Lower leg skin (tissue), 4 donors: ENCODE results near the gene KAT2B. TPM values are rescaled to one million over a fixed set of nuclear protein-coding genes. Genes with fewer than 3 reads are reported as not detected.

Experiments
- DNase-seq, 2 donors: peaks; one replicate each; pipeline ENCODE4 v3.0.0-alpha.2; 2019; ENCODE audit warnings: low spot score in 2 of 2
- H3K4me3 ChIP-seq: fragments of 200-600 bp; sonication (generic); 2 replicates; pipeline ENCODE4 v1.5.1; 2017; ENCODE audit warnings: mild to moderate bottlenecking, low read depth; ENCODE audit not compliant: poor library complexity, severe bottlenecking
- POLR2A ChIP-seq, 2 donors: fragments of 450-650 bp; IDR thresholded peaks; one replicate each; pipeline ENCODE4 v1.6.1; 2016 to 2017; ENCODE audit warnings: antibody characterized with exemption in 2 of 2, mild to moderate bottlenecking in 1 of 2, moderate library complexity in 1 of 2
- WGBS, 2 donors: methylation state at CpG; one replicate each; pipeline ENCODE4 v1.1.5; 2018; 5-methylcytosine and 5-hydroxymethylcytosine counted together
- intact Hi-C: fragments of 100-400 bp; cut with DNase I; formaldehyde crosslinking; loops from one replicate; pipeline ENCODE4 v1.15.0; 2023; ENCODE audit warnings: low total_unique reads
- total RNA-seq, 4 donors: library from RNA; depleted of rRNA; stranded (reverse); fragments of >200 nt; gene quantifications; one replicate each; pipeline ENCODE4 v1.1.0, GENCODE V29; 2016
- TF ChIP-seq, protein P1 (sequence below), 3 donors: fragments of 450-650 bp; IDR thresholded peaks; one replicate each; pipeline ENCODE4 v1.5.1; 2016; ENCODE audit warnings: antibody characterized with exemption in 3 of 3, mild to moderate bottlenecking in 3 of 3, moderate library complexity in 2 of 3

The KAT2B gene
- total RNA-seq, 4 donors from 2014 or later, result 29.2 to 38.8 (median 31.0) TPM

DNA sequence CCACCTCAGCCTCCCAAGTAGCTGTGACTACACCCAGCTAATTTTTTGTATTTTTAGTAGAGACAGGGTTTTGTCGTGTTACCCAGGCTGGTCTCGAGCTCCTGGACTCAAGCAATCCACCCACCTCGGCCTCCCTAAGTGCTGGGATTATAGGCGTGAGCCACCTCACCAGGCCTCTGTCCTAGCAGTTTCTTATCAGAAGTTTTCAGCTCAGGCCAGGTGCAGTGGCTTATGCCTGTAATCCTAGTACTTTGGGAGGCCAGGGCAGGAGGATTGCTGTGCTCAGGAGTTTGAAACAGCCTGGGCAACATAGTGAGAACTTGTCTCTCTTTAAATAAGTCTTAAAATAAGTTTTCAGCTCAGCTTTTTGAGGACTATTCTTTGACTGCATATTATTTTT is 97.4 kb downstream of the KAT2B start:
- DNase-seq, result no peak
- intact Hi-C loops, result no loop called here
- WGBS, 2 donors, result 90 to 97% methylated on average over 4 of the region's 4 CpGs
- TF ChIP-seq POLR2A (IDR thresholded peaks at IDR 0.05), result no peak
- TF ChIP-seq, protein P1, sequence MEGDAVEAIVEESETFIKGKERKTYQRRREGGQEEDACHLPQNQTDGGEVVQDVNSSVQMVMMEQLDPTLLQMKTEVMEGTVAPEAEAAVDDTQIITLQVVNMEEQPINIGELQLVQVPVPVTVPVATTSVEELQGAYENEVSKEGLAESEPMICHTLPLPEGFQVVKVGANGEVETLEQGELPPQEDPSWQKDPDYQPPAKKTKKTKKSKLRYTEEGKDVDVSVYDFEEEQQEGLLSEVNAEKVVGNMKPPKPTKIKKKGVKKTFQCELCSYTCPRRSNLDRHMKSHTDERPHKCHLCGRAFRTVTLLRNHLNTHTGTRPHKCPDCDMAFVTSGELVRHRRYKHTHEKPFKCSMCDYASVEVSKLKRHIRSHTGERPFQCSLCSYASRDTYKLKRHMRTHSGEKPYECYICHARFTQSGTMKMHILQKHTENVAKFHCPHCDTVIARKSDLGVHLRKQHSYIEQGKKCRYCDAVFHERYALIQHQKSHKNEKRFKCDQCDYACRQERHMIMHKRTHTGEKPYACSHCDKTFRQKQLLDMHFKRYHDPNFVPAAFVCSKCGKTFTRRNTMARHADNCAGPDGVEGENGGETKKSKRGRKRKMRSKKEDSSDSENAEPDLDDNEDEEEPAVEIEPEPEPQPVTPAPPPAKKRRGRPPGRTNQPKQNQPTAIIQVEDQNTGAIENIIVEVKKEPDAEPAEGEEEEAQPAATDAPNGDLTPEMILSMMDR (IDR thresholded peaks at IDR 0.05), result no peak
- H3K4me3 ChIP-seq, result no peak overlapping the region

DNA sequence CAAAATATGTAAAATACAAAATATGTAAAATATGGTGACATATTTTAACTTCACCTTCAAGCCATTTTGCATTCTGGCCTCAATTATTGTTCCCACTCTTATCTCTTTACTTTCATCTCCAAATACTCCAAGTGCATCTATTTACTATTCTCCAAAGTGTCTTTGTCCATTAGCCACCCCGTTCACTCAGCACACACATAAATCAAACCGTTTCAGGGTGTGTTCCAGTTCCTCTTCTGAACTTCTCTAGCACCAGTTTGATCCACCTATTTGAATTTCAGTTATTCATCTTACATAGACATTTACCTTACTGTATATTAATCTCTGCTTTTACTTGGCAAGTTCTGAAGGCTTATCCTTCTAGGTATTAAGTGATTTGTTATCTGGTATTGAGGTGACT is 100.6 kb downstream of the KAT2B start:
- 69% methylated on average over 2 of the region's 2 CpGs for WGBS, 2 donors
- TF ChIP-seq, protein P1 (IDR thresholded peaks at IDR 0.05), result no peak
- no peak for TF ChIP-seq POLR2A (IDR thresholded peaks at IDR 0.05)
- intact Hi-C loops, result no loop called here
- no peak overlapping the region for H3K4me3 ChIP-seq
- DNase-seq, result no peak

DNA sequence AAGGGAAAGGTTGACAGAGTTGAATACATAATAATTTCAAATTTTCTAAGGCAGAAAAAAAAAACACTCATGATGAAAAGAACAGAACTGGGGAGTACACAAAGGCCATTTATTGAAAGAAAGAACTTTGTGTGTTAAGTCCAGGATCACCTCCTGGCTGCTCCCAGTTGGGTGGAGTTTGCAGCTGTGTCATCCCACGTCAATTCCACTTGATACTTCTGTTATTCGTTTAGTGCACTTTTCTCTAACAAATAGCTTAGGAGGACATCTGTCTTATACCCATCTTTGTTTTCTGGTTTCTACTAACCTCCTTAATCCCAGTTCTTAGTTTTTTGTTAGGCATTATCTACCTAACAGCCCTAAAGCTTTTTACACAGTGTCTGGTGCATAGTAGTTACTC is 101.1 kb downstream of the KAT2B start:
- no peak for TF ChIP-seq POLR2A (IDR thresholded peaks at IDR 0.05)
- TF ChIP-seq, protein P1 (IDR thresholded peaks at IDR 0.05), result no peak
- intact Hi-C loops, result no loop called here
- DNase-seq, result no peak
- WGBS, 2 donors, result 43 to 44% methylated on average over 2 of the region's 2 CpGs
- H3K4me3 ChIP-seq, result no peak overlapping the region

DNA sequence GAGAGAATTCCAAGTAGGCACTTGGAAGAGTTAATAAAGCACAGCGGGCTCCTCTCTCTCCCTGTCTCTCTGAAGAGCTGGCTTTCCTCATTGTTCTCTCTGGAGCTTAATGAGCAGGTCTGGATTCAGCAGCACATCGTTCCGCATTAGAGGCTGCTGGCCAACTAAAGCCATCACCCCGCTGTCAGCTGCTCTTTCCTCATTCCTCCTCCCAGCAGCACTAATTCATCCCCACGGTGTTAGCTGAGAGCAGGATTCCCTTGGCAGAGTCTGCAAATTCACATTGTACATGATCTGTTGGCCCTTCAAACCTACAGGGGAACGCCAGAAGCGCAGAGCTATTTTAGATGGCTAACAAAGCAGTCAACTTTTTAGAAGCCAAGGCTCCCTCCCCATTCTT is 101.6 kb downstream of the KAT2B start:
- no peak for TF ChIP-seq POLR2A (IDR thresholded peaks at IDR 0.05)
- TF ChIP-seq, protein P1 (IDR thresholded peaks at IDR 0.05), result no peak
- intact Hi-C loops, result no loop called here
- no peak overlapping the region for H3K4me3 ChIP-seq
- no peak for DNase-seq
- whole genome bisulfite sequencing, 2 donors, result 35 to 56% methylated on average over 7 of the region's 7 CpGs

DNA sequence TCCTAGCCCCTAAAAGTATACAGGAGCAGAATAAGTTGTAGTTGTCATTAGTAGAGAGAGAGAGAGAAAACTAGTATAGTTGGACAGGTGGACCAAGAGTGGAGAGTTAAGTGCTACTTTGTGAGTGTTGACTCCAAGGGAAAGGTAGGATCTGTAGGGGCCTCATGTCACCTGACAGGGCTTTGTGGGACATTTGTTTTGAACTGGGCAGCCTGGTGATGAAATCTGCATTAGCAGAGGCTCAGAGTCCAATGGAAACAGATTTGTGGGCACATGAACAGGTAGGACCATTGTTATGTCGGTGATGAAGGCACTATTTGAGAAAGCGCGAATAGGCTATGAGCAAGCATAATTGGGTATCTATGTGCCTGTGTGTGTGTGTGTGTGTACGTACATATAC is 102.3 kb downstream of the KAT2B start:
- WGBS, 2 donors, result 97 to 98% methylated on average over 4 of the region's 4 CpGs
- no peak overlapping the region for H3K4me3 ChIP-seq
- intact Hi-C loops, result no loop called here
- DNase-seq, result no peak
- TF ChIP-seq, protein P1 (IDR thresholded peaks at IDR 0.05), result no peak
- no peak for TF ChIP-seq POLR2A (IDR thresholded peaks at IDR 0.05)

DNA sequence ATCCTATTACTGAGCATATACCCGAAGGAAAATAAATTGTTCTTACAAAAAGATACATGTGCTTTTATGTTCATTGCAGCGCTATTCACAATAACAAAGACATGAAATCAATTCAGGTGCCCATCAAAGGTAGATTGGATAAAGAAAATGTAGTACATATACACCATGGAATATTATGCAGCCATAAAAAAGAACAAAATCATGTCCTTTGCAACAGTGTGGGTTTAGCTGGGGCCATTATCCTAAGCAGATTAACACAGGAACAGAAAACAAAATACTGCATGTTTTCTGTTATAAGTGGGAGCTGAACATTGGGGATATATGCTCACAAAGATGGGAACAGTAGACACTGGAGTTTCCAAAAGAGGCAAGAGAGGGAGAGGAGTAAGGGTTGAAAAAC is 103.3 kb downstream of the KAT2B start:
- TF ChIP-seq, protein P1 (IDR thresholded peaks at IDR 0.05), result no peak
- no peak for TF ChIP-seq POLR2A (IDR thresholded peaks at IDR 0.05)
- H3K4me3 ChIP-seq, result no peak overlapping the region
- intact Hi-C loops, result no loop called here
- DNase-seq, result no peak
- 91 to 94% methylated on average over 2 of the region's 2 CpGs for WGBS, 2 donors
